ENCODE measurements around the gene C10orf105. TPM values are rescaled to one million over a fixed set of nuclear protein-coding genes. Genes with fewer than 3 reads are reported as not detected.
A peak's percentile ranks its signal among the peaks of the same experiment; 100 is the strongest.

Gene C10orf105
- polyA plus RNA-seq, 1 donor (not counting 4 experiments of a cell fraction or from before 2014, with no cell fraction given), result not detected

- Histone ChIP-seq H3K36me3 (ENCODE audit: control insufficient read depth in 2 of 2, extremely low read depth in 1 of 2, insufficient read depth in 2 of 2, low read length in 2 of 2) (no peaks in the 10 kb centered on the region), H3K4me1 (ENCODE audit: control insufficient read depth, extremely low read depth, insufficient read depth, low read length) (peaks cover 35% of the 10 kb centered on the region), H3K27me3 (ENCODE audit: control insufficient read depth, extremely low read depth, insufficient read depth, low read length) (no peaks in the 10 kb centered on the region), H3K4me3 (ENCODE audit: control insufficient read depth in 2 of 3, extremely low read depth in 1 of 3, insufficient read depth in 2 of 3, low read depth in 1 of 3, low read length in 3 of 3) (no peak overlapping the region), H3K27ac (ENCODE audit: control insufficient read depth, insufficient read depth, low read length) (peak overlapping the region; percentile 13), H3K9me3 (ENCODE audit: control insufficient read depth, low read depth, low read length) (no peaks in the 10 kb centered on the region), H3K79me2 (ENCODE audit: control insufficient read depth, insufficient read depth, low read length) (no peaks in the 10 kb centered on the region), H3K9ac (ENCODE audit: control insufficient read depth, extremely low read depth, insufficient read depth, low read length) (no peak overlapping the region), H3K4me2 (ENCODE audit: control insufficient read depth, extremely low read depth, insufficient read depth, low read depth, low read length) (peak overlapping the region; percentile 48), H3K9me1 (ENCODE audit: control insufficient read depth, extremely low read depth, insufficient read depth, low read length) (no peaks in the 10 kb centered on the region), H2AFZ (ENCODE audit: control insufficient read depth, low read length) (no peak overlapping the region), H4K20me1 (ENCODE audit: control insufficient read depth, extremely low read depth, insufficient read depth, low read length) (no peaks in the 10 kb centered on the region)
- dilution Hi-C loops (cut with MboI; ENCODE audit: extremely low pct_ligation_motif_present, low sequenced_read_pairs), result no loop called here
- TF ChIP-seq, protein P1, sequence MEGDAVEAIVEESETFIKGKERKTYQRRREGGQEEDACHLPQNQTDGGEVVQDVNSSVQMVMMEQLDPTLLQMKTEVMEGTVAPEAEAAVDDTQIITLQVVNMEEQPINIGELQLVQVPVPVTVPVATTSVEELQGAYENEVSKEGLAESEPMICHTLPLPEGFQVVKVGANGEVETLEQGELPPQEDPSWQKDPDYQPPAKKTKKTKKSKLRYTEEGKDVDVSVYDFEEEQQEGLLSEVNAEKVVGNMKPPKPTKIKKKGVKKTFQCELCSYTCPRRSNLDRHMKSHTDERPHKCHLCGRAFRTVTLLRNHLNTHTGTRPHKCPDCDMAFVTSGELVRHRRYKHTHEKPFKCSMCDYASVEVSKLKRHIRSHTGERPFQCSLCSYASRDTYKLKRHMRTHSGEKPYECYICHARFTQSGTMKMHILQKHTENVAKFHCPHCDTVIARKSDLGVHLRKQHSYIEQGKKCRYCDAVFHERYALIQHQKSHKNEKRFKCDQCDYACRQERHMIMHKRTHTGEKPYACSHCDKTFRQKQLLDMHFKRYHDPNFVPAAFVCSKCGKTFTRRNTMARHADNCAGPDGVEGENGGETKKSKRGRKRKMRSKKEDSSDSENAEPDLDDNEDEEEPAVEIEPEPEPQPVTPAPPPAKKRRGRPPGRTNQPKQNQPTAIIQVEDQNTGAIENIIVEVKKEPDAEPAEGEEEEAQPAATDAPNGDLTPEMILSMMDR (optimal IDR thresholded peaks at IDR 0.05 in 1 of 3, IDR thresholded peaks at IDR 0.05 in 1 of 3, conservative IDR thresholded peaks at IDR 0.05 in 1 of 3; ENCODE audit: extremely low read depth in 1 of 3, insufficient read depth in 2 of 3, low read length in 3 of 3), result no peak
- peak; percentile 86 for FAIRE-seq
- no peak for DNase-seq (ENCODE audit: low read depth, low spot score)
These were observed 22.9 kb upstream of the C10orf105 start for GRCh38 chr10:71742301-71743088.

GRCh38 chr10:71741671-71742070 is 22.1 kb upstream of the C10orf105 start:
- Histone ChIP-seq H3K9me3 (ENCODE audit: control insufficient read depth, low read depth, low read length) (no peaks in the 10 kb centered on the region), H3K36me3 (ENCODE audit: control insufficient read depth in 2 of 2, extremely low read depth in 1 of 2, insufficient read depth in 2 of 2, low read length in 2 of 2) (no peaks in the 10 kb centered on the region), H3K9ac (ENCODE audit: control insufficient read depth, extremely low read depth, insufficient read depth, low read length) (no peak overlapping the region), H3K4me1 (ENCODE audit: control insufficient read depth, extremely low read depth, insufficient read depth, low read length) (peaks cover 36% of the 10 kb centered on the region), H3K79me2 (ENCODE audit: control insufficient read depth, insufficient read depth, low read length) (no peaks in the 10 kb centered on the region), H3K27ac (ENCODE audit: control insufficient read depth, insufficient read depth, low read length) (no peak overlapping the region), H3K4me3 (ENCODE audit: control insufficient read depth in 2 of 3, extremely low read depth in 1 of 3, insufficient read depth in 2 of 3, low read depth in 1 of 3, low read length in 3 of 3) (no peak overlapping the region), H4K20me1 (ENCODE audit: control insufficient read depth, extremely low read depth, insufficient read depth, low read length) (no peaks in the 10 kb centered on the region), H3K27me3 (ENCODE audit: control insufficient read depth, extremely low read depth, insufficient read depth, low read length) (no peaks in the 10 kb centered on the region), H3K9me1 (ENCODE audit: control insufficient read depth, extremely low read depth, insufficient read depth, low read length) (no peaks in the 10 kb centered on the region), H2AFZ (ENCODE audit: control insufficient read depth, low read length) (no peak overlapping the region), H3K4me2 (ENCODE audit: control insufficient read depth, extremely low read depth, insufficient read depth, low read depth, low read length) (peak overlapping the region; percentile 48)
- DNase-seq (ENCODE audit: low read depth, low spot score), result no peak
- no peak for FAIRE-seq
- TF ChIP-seq EZH2 (IDR thresholded peaks at IDR 0.05; ENCODE audit: low read length), result no peak
- TF ChIP-seq, protein P1 (optimal IDR thresholded peaks at IDR 0.05 in 1 of 3, IDR thresholded peaks at IDR 0.05 in 1 of 3, conservative IDR thresholded peaks at IDR 0.05 in 1 of 3; ENCODE audit: extremely low read depth in 1 of 3, insufficient read depth in 2 of 3, low read length in 3 of 3), result no peak
- dilution Hi-C loops (cut with MboI; ENCODE audit: extremely low pct_ligation_motif_present, low sequenced_read_pairs), result no loop called here

Data from keratinocyte (primary cell).